Occipital lobe (tissue), 3 donors: ENCODE data around the gene C12orf56. TPM values are rescaled to one million over a fixed set of nuclear protein-coding genes. Genes with fewer than 3 reads are reported as not detected.
"Not testable (repeated sequence)": the region's sequence is repeated elsewhere in the genome, so short reads cannot be mapped to it uniquely, and the experiment has no call there.

Experiments
- DNase-seq: peaks from one replicate; lab custom pipeline; 2025; lab: John Stamatoyannopoulos, UW
- small RNA-seq: library from RNA; depleted of rRNA; stranded (forward); fragments of <200 nt; gene quantifications from one replicate; pipeline ENCODE3, GENCODE V24; 2014
- total RNA-seq: library from RNA; depleted of rRNA; stranded (reverse); fragments of >200 nt; gene quantifications from one replicate; pipeline ENCODE4 v1.2.3, GENCODE V29; 2014

Gene C12orf56
- total RNA-seq, 1 donor from 2014 or later: not detected

- no peak for DNase-seq
Measured at GRCh38 chr12:64232196-64232595, 158.4 kb downstream of the C12orf56 start.

DNA sequence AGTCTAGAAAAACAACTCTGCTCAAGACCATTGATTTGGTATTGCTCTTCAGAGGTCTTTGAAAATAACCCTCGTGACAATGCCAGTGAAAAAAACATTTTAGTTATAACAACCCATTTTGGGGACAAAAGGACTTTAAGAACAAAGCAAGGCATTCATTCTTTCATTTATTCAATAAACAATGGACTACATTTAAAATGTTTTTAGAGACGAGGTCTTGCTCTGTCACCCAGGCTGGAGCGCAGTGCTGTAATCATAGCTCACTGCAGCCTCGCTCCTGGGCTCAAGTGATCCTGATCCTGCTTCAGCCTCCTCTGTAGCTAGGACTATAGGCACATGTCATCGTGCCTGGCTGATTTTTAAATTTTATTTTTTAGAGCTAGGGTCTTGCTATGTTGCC is 160.8 kb downstream of the C12orf56 start:
- DNase-seq: no peak

DNA sequence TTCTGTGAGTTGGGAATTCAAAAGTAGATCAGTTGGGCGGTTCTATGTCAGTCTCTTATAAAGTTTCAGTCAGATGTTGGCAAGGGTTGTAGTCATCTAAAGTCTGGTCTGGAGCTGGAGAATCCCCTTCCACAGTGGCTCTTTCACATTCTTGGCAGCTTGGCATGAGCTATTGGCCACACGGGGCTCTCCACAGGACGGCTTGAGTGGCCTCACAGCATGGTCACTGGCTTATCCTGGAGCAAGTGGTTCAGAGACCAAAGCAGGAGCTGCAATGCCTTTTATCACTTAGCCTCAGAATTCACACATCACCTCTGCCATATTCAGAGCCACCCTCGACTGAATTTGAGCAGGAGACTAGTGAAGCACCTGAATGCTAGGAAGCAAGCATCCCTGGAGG is 161.3 kb downstream of the C12orf56 start:
- DNase-seq: no peak

DNA sequence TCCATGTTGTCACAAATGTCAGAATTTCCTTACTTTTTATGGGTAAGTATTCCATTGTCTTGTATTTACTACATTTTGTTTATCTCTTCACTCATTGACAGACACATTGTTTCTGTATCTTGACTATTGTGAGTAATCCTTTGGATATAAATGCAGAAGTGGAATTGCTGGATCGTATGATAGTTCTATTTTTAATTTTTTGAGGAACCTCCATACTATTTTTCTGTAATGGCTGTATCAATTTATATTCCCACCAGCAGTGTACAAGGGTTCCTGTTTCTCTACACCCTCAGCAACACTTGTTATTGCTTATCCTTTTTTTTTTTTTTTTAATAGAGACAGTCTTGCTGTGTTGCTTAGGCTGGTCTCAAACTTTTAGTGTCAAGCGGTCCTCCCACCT is 164.9 kb downstream of the C12orf56 start:
- DNase-seq: no peak

DNA sequence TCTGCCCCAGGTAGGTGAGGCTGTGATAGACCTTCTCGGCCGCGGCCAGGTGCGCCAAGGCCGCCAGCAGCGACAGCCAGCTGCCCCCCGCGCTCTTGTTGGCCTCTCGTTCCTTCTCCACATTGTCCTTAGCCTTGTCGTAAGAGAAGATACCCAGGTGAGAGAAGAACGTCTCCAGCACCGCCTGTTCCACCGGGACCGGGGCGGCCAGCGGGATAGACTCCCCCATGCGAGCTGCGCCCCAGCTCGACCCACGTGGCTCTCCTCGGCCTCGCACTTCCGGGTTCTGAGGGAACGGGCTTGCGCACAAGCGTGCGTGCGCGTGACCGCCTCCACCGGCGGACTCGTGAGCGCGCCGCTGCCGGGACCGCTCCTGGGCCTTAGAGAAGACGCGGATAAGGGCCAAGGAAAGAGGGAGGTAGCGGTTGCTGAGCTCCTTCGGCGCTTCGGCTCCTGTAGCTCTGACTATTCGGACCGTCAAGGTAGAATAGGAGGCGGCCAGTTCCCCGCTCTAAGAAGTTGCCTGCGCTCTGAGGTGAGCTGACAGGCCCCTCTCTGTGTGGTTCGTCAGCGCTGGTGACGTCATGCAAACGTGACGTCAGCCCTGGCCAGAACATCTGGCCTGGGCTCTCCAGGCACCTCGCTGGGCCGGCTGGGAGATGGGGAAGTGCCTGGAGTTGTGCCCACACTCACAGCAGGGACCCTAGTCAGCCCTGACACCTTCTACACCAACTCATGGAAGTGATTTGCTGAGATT is 168.4 kb downstream of the C12orf56 start, which contains the start of gene KICS2:
Gene KICS2 (minus strand): TSS at position 288 of the 757 bp plus-strand sequence. CDS start 59 bp downstream, at position 229.
- peak; percentile 88 for DNase-seq

DNA sequence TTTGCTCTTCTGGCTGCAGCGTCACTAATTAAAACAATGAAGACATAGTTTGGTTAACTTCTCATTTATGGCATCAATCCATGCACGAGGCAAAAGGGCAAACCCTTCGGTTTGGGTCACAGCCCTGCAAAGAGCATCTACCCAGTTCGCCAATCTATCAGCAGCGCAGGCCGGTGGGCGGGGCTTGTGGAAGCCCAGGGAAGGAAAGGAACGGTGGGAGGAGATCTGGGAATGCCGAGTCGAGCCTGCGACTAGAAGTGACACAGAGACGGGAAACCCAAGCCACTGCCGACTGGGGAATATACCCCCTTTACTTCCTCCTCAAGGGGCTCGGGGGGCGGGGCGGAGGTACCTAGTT is 168.9 kb downstream of the C12orf56 start:
- peak; percentile 69 for DNase-seq

DNA sequence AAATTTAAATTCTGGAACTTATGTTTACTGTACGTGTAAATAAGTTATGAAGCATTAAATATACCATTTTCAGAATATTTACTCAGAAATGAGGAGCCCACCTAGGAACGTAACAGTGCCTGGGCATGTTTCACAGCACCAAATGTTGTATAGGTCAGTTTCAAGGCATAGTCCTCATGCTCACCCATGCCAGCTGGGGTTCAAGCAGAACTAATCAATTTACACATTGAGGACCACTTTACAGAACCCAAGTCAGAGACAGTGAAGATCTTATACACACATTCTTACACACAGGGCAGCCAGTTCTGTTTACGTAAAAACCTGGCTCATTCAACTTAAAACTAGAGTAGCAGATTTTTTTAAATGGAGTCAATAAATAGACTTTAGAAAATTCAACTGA is 170.5 kb downstream of the C12orf56 start:
- no peak for DNase-seq

DNA sequence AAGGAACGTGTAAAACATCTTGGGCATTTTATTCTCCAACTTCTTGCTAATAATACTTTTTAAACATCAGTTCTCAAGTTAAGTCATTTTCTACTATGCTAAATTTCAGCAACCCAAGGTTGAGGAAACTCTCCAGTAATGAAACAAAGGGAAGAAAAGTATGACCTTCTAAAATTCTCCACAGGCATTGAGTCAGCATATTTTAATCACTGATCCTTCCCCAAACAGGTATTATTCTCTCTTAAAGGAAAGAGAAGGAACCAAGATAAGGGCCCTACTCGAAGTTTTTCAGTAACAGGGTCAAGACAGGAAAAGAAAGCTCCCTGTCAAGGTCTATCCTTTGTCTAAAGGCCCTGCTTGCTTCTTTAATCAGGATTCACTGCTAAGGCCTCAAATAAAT is 171.4 kb downstream of the C12orf56 start:
- DNase-seq: no peak

DNA sequence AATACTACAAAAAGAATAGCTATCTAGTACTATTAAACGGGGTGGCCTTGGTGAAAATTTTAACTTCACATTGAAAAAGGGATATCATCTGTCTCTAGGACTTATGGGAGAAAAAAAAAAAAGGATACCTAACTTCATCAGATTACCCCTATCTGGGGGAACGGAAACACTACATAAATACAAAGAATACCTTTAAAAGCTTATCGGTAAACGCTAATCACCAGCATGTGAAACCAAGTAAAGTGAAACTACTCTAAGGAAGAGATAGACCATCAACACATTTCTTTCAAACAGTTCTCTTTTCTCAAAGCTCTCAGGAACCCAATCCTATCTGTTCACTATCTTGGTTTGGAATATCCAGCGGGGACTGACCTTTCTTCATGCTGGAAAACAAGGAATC is 172.0 kb downstream of the C12orf56 start:
- no peak for DNase-seq

DNA sequence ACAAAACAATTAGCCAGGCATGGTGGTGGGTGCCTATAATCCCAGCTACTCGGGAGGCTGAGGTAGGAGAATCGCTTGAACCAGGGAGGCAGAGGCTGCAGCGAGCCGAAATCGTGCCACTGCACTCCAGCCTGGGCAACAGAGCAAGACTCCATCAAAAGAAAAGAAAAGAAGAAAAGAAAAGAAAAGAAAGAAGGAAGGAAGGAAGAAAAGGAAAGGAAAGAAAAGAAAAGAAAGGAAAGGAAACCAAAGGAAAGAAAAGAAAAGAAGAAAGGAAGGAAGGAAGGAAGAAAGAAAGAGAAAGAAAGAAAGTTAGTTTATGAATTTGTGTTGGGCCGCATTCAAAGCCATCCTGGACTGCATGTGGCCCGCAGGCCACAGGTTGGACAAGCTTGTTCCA is 172.9 kb downstream of the C12orf56 start:
- not testable (repeated sequence) for DNase-seq

GRCh38 chr12:64216239-64216638 is 174.3 kb downstream of the C12orf56 start:
- DNase-seq: no peak

Small RNA genes lying within 50 kb of the gene (small RNA-seq; reads per million reads assigned to genes)
- gene RF01210: not detected
- not detected for gene RNU5A-7P

Other genes starting within 250 kb of the C12orf56 start
- 6.7 TPM for gene KICS2, start 168.5 kb downstream of the C12orf56 start, total RNA-seq
- gene XPOT, start 13.6 kb upstream of the C12orf56 start, total RNA-seq: 72.7 TPM
- 42.6 TPM for gene TBK1, start 61.4 kb upstream of the C12orf56 start, total RNA-seq
- 6.1 TPM for gene RASSF3, start 219.7 kb upstream of the C12orf56 start, total RNA-seq